Kidney (tissue), 14 donors: ENCODE results near the gene HLA-DPA1. TPM values are rescaled to one million over a fixed set of nuclear protein-coding genes. Genes with fewer than 3 reads are reported as not detected.

Experiments used
- DNase-seq, 5 donors: peaks; one replicate each; pipeline ENCODE4 v3.0.0-alpha.2; 2013 to 2020
- FAIRE-seq: peaks from 2 replicates; lab custom pipeline; 2012; peaks lifted over from hg19 to GRCh38; lab: Jason Lieb, UNC
- H3K27ac ChIP-seq, 2 donors: one replicate each; pipeline ENCODE4 v1.7.0; 2013; ENCODE audit warnings: low read depth in 2 of 2, low read length in 2 of 2, inconsistent platforms in 1 of 2
- H3K27me3 ChIP-seq: one replicate; pipeline ENCODE4 v1.7.1; 2013; ENCODE audit warnings: low read length, inconsistent platforms; ENCODE audit not compliant: control insufficient read depth, insufficient read depth
- H3K36me3 ChIP-seq, 3 donors: one replicate each; pipeline versions ENCODE4 v1.7.0 to v1.7.1; 2013; ENCODE audit warnings: low read length in 3 of 3, control low read depth in 1 of 3, inconsistent platforms in 1 of 3; ENCODE audit not compliant: insufficient read depth in 3 of 3, control insufficient read depth in 2 of 3
- H3K4me1 ChIP-seq, 3 donors: one replicate each; pipeline versions ENCODE4 v1.7.0 to v1.7.1; 2013; ENCODE audit warnings: low read length in 3 of 3, inconsistent platforms in 1 of 3, low read depth in 1 of 3; ENCODE audit not compliant: control insufficient read depth in 2 of 3, insufficient read depth in 2 of 3
- H3K4me3 ChIP-seq, 3 donors: one replicate each; pipeline versions ENCODE4 v1.7.0 to v1.8.1; 2013; ENCODE audit warnings: low read length in 3 of 3, control low read depth in 1 of 3, inconsistent platforms in 1 of 3
- H3K9ac ChIP-seq, 3 donors: one replicate each; pipeline versions ENCODE4 v1.7.0 to v1.7.1; 2013; ENCODE audit warnings: low read length in 3 of 3, control low read depth in 1 of 3, inconsistent platforms in 1 of 3
- H3K9me3 ChIP-seq, 3 donors: one replicate each; pipeline versions ENCODE4 v1.7.0 to v1.7.1; 2013; ENCODE audit warnings: low read length in 3 of 3, control low read depth in 1 of 3, inconsistent platforms in 1 of 3; ENCODE audit not compliant: control insufficient read depth in 2 of 3, insufficient read depth in 1 of 3
- intact Hi-C: fragments of 100-400 bp; cut with DNase I; formaldehyde crosslinking; loops from one replicate; pipeline ENCODE4 v1.11.1; 2022
- polyA plus RNA-seq: library from polyadenylated mRNA; stranded (reverse); fragments of 350-450 nt; fragmentation: Illumina TruSeq; extraction: RNeasy Lipid Tissue Mini Kit (QIAGEN cat#74804); gene quantifications from one replicate; pipeline ENCODE4 v1.2.3, GENCODE V29; 2014; ENCODE audit warnings: low read depth, low replicate concordance; ENCODE audit not compliant: insufficient read depth
- total RNA-seq: library from RNA; stranded (reverse); fragmentation: NEBNext Ultra II Directional; extraction: Animal tissue kit (Norgen Biotek cat#: 25700); gene quantifications from one replicate; pipeline ENCODE4 v1.2.1, GENCODE V29; 2021
- TF ChIP-seq, protein P1 (sequence below): IDR thresholded peaks from 3 replicates; pipeline ENCODE4 v1.5.1; 2012; ENCODE audit warnings: mild to moderate bottlenecking, moderate library complexity, borderline replicate concordance; ENCODE audit not compliant: insufficient read depth; ENCODE audit errors: extremely low read depth
- donor health status: control.
- donor health status: control.
- donor health status: control.
- donor health status: control.
- donor health status: control.
- donor health status: DM: yes; HTN: yes; CAD: no.
- donor health status: Normal renal cell carcinoma (clear cell type).

Gene HLA-DPA1
- total and polyA plus RNA-seq, 2 donors from 2014 or later: 154 to 200 TPM

DNA sequence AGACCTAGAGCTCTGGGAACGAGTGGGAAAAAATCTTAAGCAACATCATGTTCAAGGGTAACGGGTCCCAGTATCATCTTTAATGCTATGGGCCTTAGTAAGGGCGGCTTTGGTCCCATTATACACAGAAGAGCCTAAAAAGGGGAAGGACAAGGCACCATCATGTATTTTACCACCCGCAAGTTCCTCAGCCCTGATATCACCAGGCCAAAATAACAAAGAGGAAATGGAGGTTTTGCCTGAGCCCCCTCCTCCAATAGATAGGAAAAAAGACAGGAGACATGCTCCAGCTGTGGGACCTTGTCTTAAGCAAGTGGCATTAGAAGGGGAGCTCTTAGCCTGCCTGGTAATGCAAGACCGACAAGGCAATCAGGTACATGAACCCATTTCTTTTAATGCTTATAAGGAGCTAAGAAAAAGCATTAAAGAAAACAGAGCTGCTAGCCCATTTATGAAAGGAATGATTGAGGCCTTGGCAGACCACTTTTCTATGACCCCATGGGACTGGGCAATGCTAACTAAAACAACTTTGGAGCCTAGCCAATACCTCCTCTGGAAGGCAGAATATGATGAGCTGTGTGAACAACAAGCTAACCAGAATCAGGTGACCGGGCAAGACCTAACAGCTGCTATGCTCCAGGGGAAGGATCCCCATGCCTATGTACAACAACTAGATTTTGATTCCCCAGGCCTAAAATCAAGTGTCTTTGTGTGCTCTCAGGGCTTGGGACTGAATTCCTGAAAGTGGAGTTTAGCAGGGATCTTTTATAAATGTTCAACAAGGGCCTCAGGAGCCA lies 23.2 kb downstream of the HLA-DPA1 start:
- H3K36me3 ChIP-seq: no peaks in the 10 kb centered on the region
- H3K4me3 ChIP-seq: no peak overlapping the region
- H3K4me1 ChIP-seq: no peaks in the 10 kb centered on the region
- DNase-seq: no peak
- no peak for FAIRE-seq
- H3K9ac ChIP-seq: no peak overlapping the region
- no peaks in the 10 kb centered on the region for H3K9me3 ChIP-seq
- TF ChIP-seq, protein P1, sequence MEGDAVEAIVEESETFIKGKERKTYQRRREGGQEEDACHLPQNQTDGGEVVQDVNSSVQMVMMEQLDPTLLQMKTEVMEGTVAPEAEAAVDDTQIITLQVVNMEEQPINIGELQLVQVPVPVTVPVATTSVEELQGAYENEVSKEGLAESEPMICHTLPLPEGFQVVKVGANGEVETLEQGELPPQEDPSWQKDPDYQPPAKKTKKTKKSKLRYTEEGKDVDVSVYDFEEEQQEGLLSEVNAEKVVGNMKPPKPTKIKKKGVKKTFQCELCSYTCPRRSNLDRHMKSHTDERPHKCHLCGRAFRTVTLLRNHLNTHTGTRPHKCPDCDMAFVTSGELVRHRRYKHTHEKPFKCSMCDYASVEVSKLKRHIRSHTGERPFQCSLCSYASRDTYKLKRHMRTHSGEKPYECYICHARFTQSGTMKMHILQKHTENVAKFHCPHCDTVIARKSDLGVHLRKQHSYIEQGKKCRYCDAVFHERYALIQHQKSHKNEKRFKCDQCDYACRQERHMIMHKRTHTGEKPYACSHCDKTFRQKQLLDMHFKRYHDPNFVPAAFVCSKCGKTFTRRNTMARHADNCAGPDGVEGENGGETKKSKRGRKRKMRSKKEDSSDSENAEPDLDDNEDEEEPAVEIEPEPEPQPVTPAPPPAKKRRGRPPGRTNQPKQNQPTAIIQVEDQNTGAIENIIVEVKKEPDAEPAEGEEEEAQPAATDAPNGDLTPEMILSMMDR: no peak
- H3K27me3 ChIP-seq: no peaks in the 10 kb centered on the region
- no peak overlapping the region for H3K27ac ChIP-seq
- intact Hi-C loops: no loop called here

DNA sequence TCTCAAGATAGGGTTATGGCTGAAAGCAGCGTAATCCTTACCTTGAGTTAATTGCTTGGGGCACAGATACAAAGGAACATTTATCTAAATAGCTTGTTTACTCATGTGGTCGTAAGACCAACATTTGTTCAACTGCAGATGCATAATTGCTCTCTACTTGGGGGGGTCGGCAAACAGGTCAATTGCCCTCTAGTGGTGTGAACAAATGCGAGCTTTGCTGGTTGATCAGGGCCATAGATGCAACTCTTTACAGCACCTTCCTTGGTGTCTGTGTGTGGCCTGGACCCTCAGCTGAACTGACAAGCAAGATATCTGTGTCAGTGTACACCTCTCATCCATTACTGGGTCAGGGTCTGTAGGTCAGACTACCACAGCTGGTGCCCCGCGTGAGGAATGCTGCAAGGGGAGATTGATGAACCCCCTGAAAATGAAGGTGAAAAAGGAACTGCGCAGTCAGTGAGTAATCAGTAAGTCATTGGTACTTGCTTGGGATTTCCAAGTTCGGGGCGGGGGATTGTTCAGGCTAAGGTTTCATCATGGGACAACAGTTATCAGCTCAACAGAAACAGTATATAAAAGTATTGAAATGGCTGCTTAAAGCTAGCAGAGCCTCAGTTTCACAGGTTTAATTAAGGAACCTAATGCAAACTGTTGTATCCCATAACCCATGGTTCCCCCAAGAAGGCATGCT lies 24.0 kb downstream of the HLA-DPA1 start:
- no peak overlapping the region for H3K27ac ChIP-seq
- H3K9ac ChIP-seq: no peak overlapping the region
- TF ChIP-seq, protein P1: no peak
- H3K4me3 ChIP-seq: no peak overlapping the region
- no peaks in the 10 kb centered on the region for H3K36me3 ChIP-seq
- H3K9me3 ChIP-seq: no peaks in the 10 kb centered on the region
- H3K27me3 ChIP-seq: no peaks in the 10 kb centered on the region
- DNase-seq: no peak
- no peak for FAIRE-seq
- intact Hi-C loops: no loop called here
- H3K4me1 ChIP-seq: no peaks in the 10 kb centered on the region

DNA sequence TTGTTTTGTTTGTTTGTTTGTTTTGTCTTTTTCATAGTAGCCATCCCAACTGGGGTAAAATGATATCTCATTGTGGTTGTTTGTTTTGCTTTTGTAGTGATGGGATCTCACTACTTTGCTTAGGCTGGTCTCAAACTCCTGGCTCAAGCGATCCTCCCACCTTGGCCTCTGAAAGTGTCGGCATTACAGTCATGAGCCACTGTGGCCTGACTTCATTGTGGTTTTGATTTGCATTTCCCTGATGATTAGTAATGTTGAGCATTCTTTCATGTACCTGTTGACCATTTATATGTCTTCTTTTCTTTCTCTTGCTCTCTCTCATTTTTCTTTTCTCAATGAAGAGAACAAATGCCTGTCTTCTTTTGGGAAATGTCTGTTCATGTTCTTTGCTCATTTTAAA lies 33.3 kb downstream of the HLA-DPA1 start:
- no peaks in the 10 kb centered on the region for H3K9me3 ChIP-seq
- intact Hi-C loops: no loop called here
- no peak overlapping the region for H3K4me3 ChIP-seq
- DNase-seq: no peak
- TF ChIP-seq, protein P1: no peak
- H3K27ac ChIP-seq: no peak overlapping the region
- no peaks in the 10 kb centered on the region for H3K36me3 ChIP-seq
- H3K4me1 ChIP-seq: no peaks in the 10 kb centered on the region
- no peak overlapping the region for H3K9ac ChIP-seq
- no peak for FAIRE-seq
- no peaks in the 10 kb centered on the region for H3K27me3 ChIP-seq
